ENCODE measurements around the gene CEP350. TPM values are rescaled to one million over a fixed set of nuclear protein-coding genes. Genes with fewer than 3 reads are reported as not detected.
A peak's percentile ranks its signal among the peaks of the same experiment; 100 is the strongest.

The CEP350 gene
- total RNA-seq, 3 donors from 2014 or later, result 79.0 to 124 (median 95.0) TPM

GRCh38 chr1:180154325-180155181 lies 199.9 kb downstream of the CEP350 start, which contains the start of gene QSOX1:
Gene QSOX1, plus strand, starts transcription at chr1:180154869. Its CDS starts 39 bp downstream, at chr1:180154908.
- peaks cover 0 to 12% of the 10 kb centered on the region in 2 donors for H3K4me1 ChIP-seq
- H3K9me3 ChIP-seq, result no peaks in the 10 kb centered on the region
- peak in 2 of 3 donors; percentile 47 to 82 for TF ChIP-seq POLR2AphosphoS5 (IDR thresholded peaks at IDR 0.05)
- TF ChIP-seq POLR2A (IDR thresholded peaks at IDR 0.05), result peak; percentile 48
- TF ChIP-seq CTCF (IDR thresholded peaks at IDR 0.05), result no peak
- no peaks in the 10 kb centered on the region for H3K27me3 ChIP-seq
- no peaks in the 10 kb centered on the region for H3K36me3 ChIP-seq
- H3K27ac ChIP-seq, result peak within 1 kb of the TSS; percentile 87 to 89
- H3K4me3 ChIP-seq, result peak within 1 kb of the TSS; percentile 85 to 97 (median 89)
- intact Hi-C loops (cut with DNase I; ENCODE audit: low total_unique reads), result no loop called here
- DNase-seq (ENCODE audit: low spot score in 2 of 2), result peak; percentile 83 to 86

DNA sequence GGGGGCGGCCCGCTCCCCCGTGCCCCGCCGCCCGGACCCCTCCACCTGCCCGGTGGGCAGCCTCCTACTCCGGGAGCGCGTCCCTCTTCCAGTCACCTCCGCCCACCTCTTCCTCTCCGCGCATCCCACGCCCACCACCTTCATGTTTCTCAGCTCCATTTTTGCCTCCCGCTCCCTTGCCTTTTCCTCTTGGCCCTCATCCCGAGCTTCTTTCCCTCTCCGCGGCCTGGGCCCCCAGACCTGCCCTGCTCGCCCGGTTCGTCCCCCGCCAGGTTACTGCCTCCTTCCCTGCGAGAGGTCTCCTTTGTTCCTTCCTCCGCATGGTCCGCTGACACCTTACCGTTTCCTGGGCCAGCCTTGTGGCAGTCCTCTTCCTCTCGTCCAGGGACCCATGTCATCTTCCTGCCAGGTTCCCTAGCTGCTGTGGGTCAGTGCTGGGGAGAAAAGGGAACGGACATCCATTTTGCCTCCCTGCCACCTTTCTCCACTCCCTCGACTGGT lies 200.6 kb downstream of the CEP350 start:
- H3K9me3 ChIP-seq, result no peaks in the 10 kb centered on the region
- intact Hi-C loops (cut with DNase I; ENCODE audit: low total_unique reads), result no loop called here

DNA sequence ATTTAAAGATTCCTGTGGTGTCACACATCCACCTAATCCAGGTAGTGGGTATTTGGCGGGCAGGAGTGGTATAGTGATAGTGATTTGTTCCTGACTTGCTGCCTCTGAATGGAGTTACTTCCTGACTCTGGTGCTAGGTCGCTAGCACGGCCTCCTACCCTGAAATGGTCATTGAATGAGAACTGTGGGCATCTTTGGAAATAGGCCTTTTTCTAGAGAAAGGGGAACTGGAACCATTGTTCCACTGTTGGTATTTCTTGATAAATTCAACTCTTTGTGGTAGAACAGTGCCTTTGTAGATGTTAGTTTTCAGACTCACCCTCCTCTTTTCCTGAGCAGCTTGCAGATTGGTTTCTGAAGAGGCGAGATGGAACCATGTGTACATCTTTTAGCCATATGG lies 201.6 kb downstream of the CEP350 start:
- Histone ChIP-seq H3K27ac (peak overlapping the region in 1 of 2 donors; percentile 41), H3K36me3 (no peaks in the 10 kb centered on the region), H3K27me3 (no peaks in the 10 kb centered on the region), H3K9me3 (no peaks in the 10 kb centered on the region), H3K4me1 (peaks cover 0 to 12% of the 10 kb centered on the region in 2 donors), H3K4me3 (peak overlapping the region in 2 of 3 donors; percentile 89 to 97)
- TF ChIP-seq POLR2A (IDR thresholded peaks at IDR 0.05) (no peak), CTCF (IDR thresholded peaks at IDR 0.05) (no peak), POLR2AphosphoS5 (IDR thresholded peaks at IDR 0.05) (no peak)
- no peak for DNase-seq (ENCODE audit: low spot score in 2 of 2)
- intact Hi-C loops (cut with DNase I; ENCODE audit: low total_unique reads), result no loop called here

More for the DNA sequence above, 200.6 kb downstream of the CEP350 start:
- Histone ChIP-seq H3K4me1 (peaks cover 0 to 12% of the 10 kb centered on the region in 2 donors), H3K36me3 (no peaks in the 10 kb centered on the region), H3K27ac (peak overlapping the region; percentile 87 to 89), H3K4me3 (peak overlapping the region; percentile 85 to 97 (median 89)), H3K27me3 (no peaks in the 10 kb centered on the region)
- no peak for DNase-seq (ENCODE audit: low spot score in 2 of 2)
- TF ChIP-seq POLR2A (IDR thresholded peaks at IDR 0.05), result no peak
- no peak for TF ChIP-seq CTCF (IDR thresholded peaks at IDR 0.05)
- no peak for TF ChIP-seq POLR2AphosphoS5 (IDR thresholded peaks at IDR 0.05)

DNA sequence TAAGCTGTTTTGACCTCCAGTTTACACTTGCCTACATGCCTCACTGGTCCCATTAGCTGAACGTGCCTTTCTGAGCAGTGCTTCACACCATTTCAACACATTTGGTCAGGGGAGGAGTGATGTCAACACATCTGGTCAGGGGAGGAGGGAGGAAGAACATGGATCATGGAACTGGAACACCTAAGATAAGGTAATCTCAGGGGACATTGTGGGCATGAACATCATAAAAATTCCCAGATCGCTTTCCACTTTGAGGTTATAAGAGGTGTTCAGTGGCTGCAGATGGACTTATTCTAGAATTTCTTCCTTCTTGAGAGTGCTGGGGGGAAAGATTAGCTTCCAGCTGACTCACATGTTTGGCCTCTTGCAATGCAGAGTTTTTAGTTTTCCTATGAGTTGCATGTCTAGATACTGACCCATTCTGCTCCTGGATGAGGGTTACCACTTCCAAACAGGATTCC lies 202.1 kb downstream of the CEP350 start:
- no peaks in the 10 kb centered on the region for H3K27me3 ChIP-seq
- H3K4me3 ChIP-seq, result peak overlapping the region in 1 of 3 donors; percentile 89
- H3K9me3 ChIP-seq, result no peaks in the 10 kb centered on the region
- H3K36me3 ChIP-seq, result no peaks in the 10 kb centered on the region
- no peak for DNase-seq (ENCODE audit: low spot score in 2 of 2)
- peak overlapping the region in 1 of 2 donors; percentile 41 for H3K27ac ChIP-seq
- intact Hi-C loops (cut with DNase I; ENCODE audit: low total_unique reads), result no loop called here
- no peak for TF ChIP-seq POLR2A (IDR thresholded peaks at IDR 0.05)
- TF ChIP-seq CTCF (IDR thresholded peaks at IDR 0.05), result no peak
- TF ChIP-seq POLR2AphosphoS5 (IDR thresholded peaks at IDR 0.05), result no peak
- H3K4me1 ChIP-seq, result peaks cover 0 to 12% of the 10 kb centered on the region in 2 donors

GRCh38 chr1:180157108-180157507 lies 202.5 kb downstream of the CEP350 start:
- TF ChIP-seq POLR2AphosphoS5 (IDR thresholded peaks at IDR 0.05) (no peak), POLR2A (IDR thresholded peaks at IDR 0.05) (no peak), CTCF (IDR thresholded peaks at IDR 0.05) (no peak)
- intact Hi-C loops (cut with DNase I; ENCODE audit: low total_unique reads), result no loop called here
- peak overlapping the region; percentile 41 to 56 for H3K27ac ChIP-seq
- no peak overlapping the region for H3K4me3 ChIP-seq
- DNase-seq (ENCODE audit: low spot score in 2 of 2), result no peak
- H3K36me3 ChIP-seq, result no peaks in the 10 kb centered on the region
- no peaks in the 10 kb centered on the region for H3K27me3 ChIP-seq
- no peaks in the 10 kb centered on the region for H3K9me3 ChIP-seq
- H3K4me1 ChIP-seq, result peaks cover 0 to 12% of the 10 kb centered on the region in 2 donors

Measured in breast epithelium (tissue), 4 donors.